Activated T-cell treated with anti-CD3 and anti-CD28 coated beads, Interleukin-2, amount 50 U/mL, for 1 hour (primary cell): ENCODE measurements around the gene MDH1.

Experiments
- DNase-seq: peaks from one replicate; pipeline ENCODE4 v3.0.0-alpha.2; 2020

MDH1 gene

GRCh38 chr2:63639344-63639743 lies 50.6 kb downstream of the MDH1 start:
- DNase-seq: no peak

GRCh38 chr2:63642946-63643345 lies 54.2 kb downstream of the MDH1 start:
- no peak for DNase-seq

GRCh38 chr2:63643486-63643885 lies 54.7 kb downstream of the MDH1 start:
- DNase-seq: no peak

- DNase-seq: no peak
These were observed 59.9 kb downstream of the MDH1 start for GRCh38 chr2:63648632-63649031.

GRCh38 chr2:63649829-63650228 lies 61.1 kb downstream of the MDH1 start:
- DNase-seq: no peak

GRCh38 chr2:63650756-63651155 lies 62.0 kb downstream of the MDH1 start:
- DNase-seq: no peak

- no peak for DNase-seq
These were observed 62.6 kb downstream of the MDH1 start for GRCh38 chr2:63651356-63651755.

GRCh38 chr2:63651861-63652651 lies 63.3 kb downstream of the MDH1 start:
- no peak for DNase-seq

GRCh38 chr2:63652652-63652985 lies 63.9 kb downstream of the MDH1 start:
- DNase-seq: no peak

GRCh38 chr2:63654959-63655358 lies 66.2 kb downstream of the MDH1 start:
- no peak for DNase-seq
